Skeletal muscle tissue (tissue), 4 donors: Measurements from ENCODE around the gene RBM20. TPM values are rescaled to one million over a fixed set of nuclear protein-coding genes. Genes with fewer than 3 reads are reported as not detected.
A peak's percentile ranks its signal among the peaks of the same experiment; 100 is the strongest.
"Not testable (repeated sequence)": the region's sequence is repeated elsewhere in the genome, so short reads cannot be mapped to it uniquely, and the experiment has no call there.

Experiments
- H3K27ac ChIP-seq: one replicate; pipeline ENCODE4 v1.7.0; 2013; ENCODE audit warnings: mild to moderate bottlenecking, low read depth, low read length, inconsistent platforms
- H3K27me3 ChIP-seq, 3 donors: one replicate each; pipeline ENCODE4 v1.7.0; 2013; ENCODE audit warnings: low read length in 3 of 3; ENCODE audit not compliant: control insufficient read depth in 3 of 3, insufficient read depth in 3 of 3
- H3K36me3 ChIP-seq, 3 donors: one replicate each; pipeline ENCODE4 v1.7.0; 2013; ENCODE audit warnings: low read length in 3 of 3; ENCODE audit not compliant: control insufficient read depth in 3 of 3, insufficient read depth in 3 of 3
- H3K4me1 ChIP-seq, 3 donors: one replicate each; pipeline ENCODE4 v1.7.0; 2013; ENCODE audit warnings: low read length in 3 of 3, mild to moderate bottlenecking in 3 of 3; ENCODE audit not compliant: control insufficient read depth in 3 of 3, insufficient read depth in 3 of 3
- H3K4me3 ChIP-seq, 3 donors: one replicate each; pipeline ENCODE4 v1.7.0; 2013; ENCODE audit warnings: low read length in 3 of 3
- H3K9ac ChIP-seq, 3 donors: one replicate each; pipeline ENCODE4 v1.7.0; 2013; ENCODE audit warnings: low read length in 3 of 3, mild to moderate bottlenecking in 3 of 3, moderate library complexity in 2 of 3, low read depth in 1 of 3
- H3K9me3 ChIP-seq, 3 donors: one replicate each; pipeline ENCODE4 v1.7.0; 2013; ENCODE audit warnings: low read length in 3 of 3; ENCODE audit not compliant: control insufficient read depth in 3 of 3
- total RNA-seq: library from RNA; depleted of rRNA; stranded (reverse); fragments of >200 nt; gene quantifications from one replicate; pipeline ENCODE4 v1.2.3, GENCODE V29; 2014
- donor health status: Osteomylitis.

Gene RBM20
- total RNA-seq, 1 donor from 2014 or later: 6.3 TPM

DNA sequence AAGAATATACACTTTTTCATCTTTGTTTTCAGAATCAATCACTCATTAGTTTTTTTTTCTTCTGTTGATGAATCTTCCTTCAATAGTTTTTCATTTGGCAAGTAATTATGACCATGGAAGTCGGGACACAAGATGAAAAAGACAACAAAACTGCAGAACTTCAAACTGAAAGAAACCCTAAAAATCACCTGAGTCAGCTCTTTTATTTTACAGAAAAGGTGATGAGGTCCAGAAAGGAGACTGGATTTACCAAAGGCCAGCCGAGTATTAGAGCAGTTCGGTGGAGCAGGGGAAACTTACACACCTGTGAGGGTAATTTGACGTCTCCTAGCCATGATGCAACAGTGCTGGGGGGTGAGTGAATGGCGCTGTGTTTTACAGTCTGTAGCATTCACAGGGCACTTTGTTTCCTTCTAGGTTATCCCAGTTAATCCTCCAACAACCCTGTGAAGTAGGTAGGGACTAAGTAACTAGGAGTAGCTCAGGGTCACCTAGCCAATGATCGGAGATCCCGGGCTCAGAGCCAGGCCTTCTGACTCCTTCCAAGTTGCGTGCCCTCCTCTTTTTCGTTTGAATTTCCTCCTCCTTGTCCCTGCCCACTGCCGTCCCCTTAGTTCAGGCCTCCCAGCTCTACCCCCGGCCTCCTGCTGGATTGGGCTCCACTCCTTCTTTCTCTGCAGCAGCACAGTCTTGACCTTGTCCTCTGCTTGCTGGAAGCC is 14.0 kb downstream of the RBM20 start:
- Histone ChIP-seq H3K27me3 (peaks cover 0 to 4% (median 0%) of the 10 kb centered on the region in 3 donors), H3K36me3 (no peaks in the 10 kb centered on the region), H3K4me1 (peaks cover 6 to 18% (median 10%) of the 10 kb centered on the region in 3 donors), H3K9ac (no peak overlapping the region), H3K9me3 (no peaks in the 10 kb centered on the region), H3K4me3 (no peak overlapping the region), H3K27ac (no peak overlapping the region)

DNA sequence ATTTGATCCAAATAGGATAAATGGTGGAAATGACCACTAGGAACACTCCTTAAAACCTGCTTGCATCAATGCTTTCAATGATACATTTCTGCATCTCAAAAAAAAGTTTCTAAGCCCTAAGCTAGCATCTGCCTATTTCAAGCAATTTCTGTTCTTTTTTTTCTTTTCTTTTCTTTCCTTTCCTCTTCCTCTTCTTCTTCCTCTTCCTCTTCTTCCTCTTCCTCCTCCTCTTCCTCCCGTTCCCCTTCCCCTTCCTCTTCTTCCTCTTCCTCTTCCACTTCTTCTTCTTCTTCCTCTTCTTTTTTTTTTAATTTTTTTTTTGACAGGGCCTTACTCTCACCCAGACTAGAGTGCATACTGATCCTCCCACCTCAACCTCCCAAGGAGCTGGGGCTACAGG is 15.4 kb downstream of the RBM20 start:
- Histone ChIP-seq H3K27ac (no peak overlapping the region), H3K9me3 (no peaks in the 10 kb centered on the region), H3K36me3 (no peaks in the 10 kb centered on the region), H3K27me3 (peaks cover 0 to 4% (median 0%) of the 10 kb centered on the region in 3 donors), H3K4me1 (peaks cover 6 to 18% (median 10%) of the 10 kb centered on the region in 3 donors), H3K9ac (no peak overlapping the region), H3K4me3 (no peak overlapping the region)

GRCh38 chr10:110660289-110660688 is 16.2 kb downstream of the RBM20 start:
- not testable (repeated sequence) for H3K27me3 ChIP-seq, H3K9me3 ChIP-seq, H3K27ac ChIP-seq, H3K4me3 ChIP-seq, H3K9ac ChIP-seq, H3K36me3 ChIP-seq
- H3K4me1 ChIP-seq: peaks cover 9 to 23% (median 10%) of the 10 kb centered on the region in 3 donors

DNA sequence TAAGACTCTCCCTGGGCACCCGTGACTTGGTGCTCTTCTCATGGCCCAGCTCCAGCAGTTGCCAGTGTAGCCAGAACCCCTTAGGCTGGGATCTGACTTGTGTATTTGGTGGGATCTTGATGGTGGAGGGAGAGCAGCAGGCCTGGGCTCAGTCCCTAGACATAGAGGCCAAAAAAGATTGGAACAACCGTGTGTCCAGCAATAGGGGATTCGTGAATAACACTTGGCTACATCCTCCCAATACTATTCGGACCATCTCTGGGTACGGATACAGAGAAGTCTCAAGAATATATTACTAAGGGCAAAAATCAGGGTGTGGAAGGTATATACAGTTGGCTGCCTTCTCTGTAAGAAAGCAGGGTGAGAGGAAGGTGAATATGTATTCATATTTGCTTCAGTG is 17.2 kb downstream of the RBM20 start:
- Histone ChIP-seq H3K9me3 (no peaks in the 10 kb centered on the region), H3K27ac (no peak overlapping the region), H3K36me3 (no peaks in the 10 kb centered on the region), H3K9ac (no peak overlapping the region), H3K4me1 (peaks cover 7 to 22% (median 10%) of the 10 kb centered on the region in 3 donors), H3K27me3 (peaks cover 0 to 4% (median 0%) of the 10 kb centered on the region in 3 donors), H3K4me3 (no peak overlapping the region)

DNA sequence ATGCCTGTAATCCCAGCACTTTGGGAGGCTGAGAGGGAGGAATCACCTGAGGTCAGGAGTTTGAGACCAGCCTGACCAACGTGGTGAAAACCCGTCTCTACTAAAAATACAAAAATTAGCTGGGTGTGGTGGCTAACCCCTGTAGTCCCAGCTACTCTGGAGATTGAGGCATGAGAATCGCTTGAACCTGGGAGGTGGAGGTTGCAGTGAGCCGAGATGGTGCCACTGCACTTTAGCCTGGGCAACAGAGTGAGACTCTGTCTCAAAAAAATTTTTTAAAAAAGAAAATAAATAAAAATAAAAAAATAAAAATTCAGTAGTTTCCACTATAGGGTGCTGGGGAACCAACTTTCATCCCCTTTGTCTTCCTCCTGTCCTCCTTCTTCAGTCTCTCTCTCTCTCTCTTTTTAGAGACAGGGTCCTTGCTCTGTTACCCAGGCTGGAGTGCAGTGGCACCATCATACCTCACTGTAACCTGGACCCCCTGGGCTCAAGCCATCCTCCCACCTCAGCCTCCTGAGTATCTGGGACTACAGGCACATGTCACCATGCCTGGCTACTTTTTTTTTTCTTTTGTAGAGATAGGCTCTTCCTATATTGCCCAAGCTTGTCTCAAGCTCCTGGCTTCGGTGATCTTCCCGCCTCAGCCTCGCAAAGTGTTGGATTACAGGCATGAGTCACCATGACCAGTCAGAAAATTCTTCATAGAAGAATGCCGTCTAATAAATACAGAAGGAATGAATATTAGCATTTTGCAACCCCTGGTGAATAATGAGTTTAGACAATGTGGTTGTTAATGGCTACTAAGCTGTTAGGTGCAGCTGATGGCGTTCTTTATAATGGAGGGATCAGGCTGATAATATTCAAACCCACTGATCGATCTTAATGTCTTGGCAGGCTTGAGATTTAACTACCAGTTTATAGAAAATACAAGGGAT is 20.6 kb downstream of the RBM20 start:
- Histone ChIP-seq H3K36me3 (no peaks in the 10 kb centered on the region), H3K4me3 (no peak overlapping the region), H3K4me1 (peaks cover 23 to 38% (median 24%) of the 10 kb centered on the region in 3 donors), H3K9ac (peak overlapping the region; percentile 8 to 58 (median 54)), H3K27ac (peak overlapping the region; percentile 83), H3K27me3 (no peaks in the 10 kb centered on the region), H3K9me3 (no peaks in the 10 kb centered on the region)

DNA sequence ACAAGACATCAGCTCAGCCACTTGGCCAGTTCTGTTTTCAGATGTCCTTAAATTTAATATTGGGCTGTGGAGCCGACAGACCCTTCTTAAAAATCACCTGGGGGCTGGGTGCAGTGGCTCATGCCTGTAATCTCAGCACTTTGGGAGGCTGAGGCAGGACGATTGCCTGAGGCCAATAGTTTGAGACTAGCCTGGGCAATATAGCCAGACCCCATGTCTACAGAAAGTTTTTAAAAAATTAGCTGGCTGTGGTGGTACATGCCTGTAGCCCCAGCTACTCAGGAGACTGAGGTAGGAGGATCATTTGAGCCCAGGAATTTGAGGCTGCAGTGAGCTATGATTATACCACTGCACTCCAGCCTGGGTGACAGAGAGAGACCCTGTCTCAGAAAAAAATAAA is 22.1 kb downstream of the RBM20 start:
- not testable (repeated sequence) for H3K36me3 ChIP-seq, H3K27me3 ChIP-seq, H3K4me3 ChIP-seq, H3K9me3 ChIP-seq
- H3K9ac ChIP-seq: peak overlapping the region in 1 of 3 donors; percentile 2
- H3K4me1 ChIP-seq: peaks cover 27 to 42% (median 32%) of the 10 kb centered on the region in 3 donors
- H3K27ac ChIP-seq: peak overlapping the region; percentile 99

DNA sequence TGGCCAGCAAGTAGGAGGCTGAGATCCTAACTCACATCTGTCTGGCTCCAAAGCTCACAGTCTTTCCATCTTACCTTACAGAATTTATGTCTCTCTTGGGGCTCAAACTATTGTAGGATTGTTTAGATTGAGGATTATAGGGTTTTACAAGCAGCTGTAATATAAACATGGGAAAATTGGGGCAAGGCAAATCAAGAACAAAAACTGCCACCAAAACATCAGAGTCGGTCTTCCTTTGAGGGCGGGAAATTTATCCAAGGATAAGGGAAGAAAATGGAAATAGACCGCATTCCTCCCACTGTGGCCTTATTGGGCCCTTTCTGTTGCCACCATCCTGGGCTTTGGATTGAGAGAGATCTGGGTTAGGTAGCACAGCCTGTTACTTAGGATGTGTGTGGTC is 22.5 kb downstream of the RBM20 start:
- Histone ChIP-seq H3K4me3 (no peak overlapping the region), H3K36me3 (no peaks in the 10 kb centered on the region), H3K9ac (peak overlapping the region in 2 of 3 donors; percentile 75 to 79), H3K27me3 (no peaks in the 10 kb centered on the region), H3K27ac (peak overlapping the region; percentile 99), H3K4me1 (peaks cover 27 to 44% (median 32%) of the 10 kb centered on the region in 3 donors), H3K9me3 (no peaks in the 10 kb centered on the region)

DNA sequence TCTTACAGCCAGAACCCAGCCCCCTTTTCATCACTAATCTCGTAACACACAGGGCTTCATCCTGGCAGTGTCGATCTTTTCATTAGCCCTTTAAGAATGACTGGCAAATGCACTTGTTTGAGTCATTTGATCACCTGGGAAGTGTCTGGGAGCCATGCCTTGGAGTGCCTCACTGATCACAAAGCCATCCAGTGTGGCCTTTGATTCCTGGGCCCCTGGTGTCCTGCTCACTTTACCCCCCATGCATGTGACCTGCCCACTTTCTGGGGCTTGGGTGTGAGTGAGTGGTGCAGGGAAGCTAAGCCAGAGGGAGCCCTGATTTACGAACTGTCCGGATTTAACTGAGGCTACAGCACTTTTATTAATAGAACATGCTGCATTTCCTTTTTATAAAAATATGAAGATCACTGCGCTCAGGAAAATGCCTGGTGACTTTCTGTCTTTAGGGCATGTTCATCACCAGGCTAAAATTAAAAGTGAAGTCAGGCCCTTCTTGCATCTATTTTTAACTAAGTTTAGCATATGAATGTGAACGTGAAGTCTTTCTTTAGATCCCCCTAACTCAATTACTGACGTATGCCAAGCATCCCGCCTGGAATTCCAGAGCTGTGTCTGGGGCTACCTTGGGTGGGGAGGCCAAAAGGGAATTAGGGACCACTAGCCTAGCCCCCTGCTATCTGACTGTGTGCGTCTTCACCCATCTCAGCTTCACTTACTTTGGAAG is 23.6 kb downstream of the RBM20 start:
- peak overlapping the region; percentile 22 to 53 (median 52) for H3K4me3 ChIP-seq
- H3K4me1 ChIP-seq: peaks cover 32 to 44% (median 34%) of the 10 kb centered on the region in 3 donors
- peak overlapping the region; percentile 99 for H3K27ac ChIP-seq
- peak overlapping the region; percentile 66 to 79 (median 75) for H3K9ac ChIP-seq
- H3K9me3 ChIP-seq: no peaks in the 10 kb centered on the region
- no peaks in the 10 kb centered on the region for H3K36me3 ChIP-seq
- H3K27me3 ChIP-seq: no peaks in the 10 kb centered on the region

- peak overlapping the region; percentile 3 to 53 (median 52) for H3K4me3 ChIP-seq
- H3K4me1 ChIP-seq: peaks cover 32 to 44% (median 34%) of the 10 kb centered on the region in 3 donors
- H3K27me3 ChIP-seq: no peaks in the 10 kb centered on the region
- no peaks in the 10 kb centered on the region for H3K36me3 ChIP-seq
- peak overlapping the region; percentile 69 to 79 (median 75) for H3K9ac ChIP-seq
- no peaks in the 10 kb centered on the region for H3K9me3 ChIP-seq
- H3K27ac ChIP-seq: peak overlapping the region; percentile 99
These were observed 24.3 kb downstream of the RBM20 start for GRCh38 chr10:110668443-110668842.
